ENCODE results near the gene ZCCHC2. TPM values are rescaled to one million over a fixed set of nuclear protein-coding genes. Genes with fewer than 3 reads are reported as not detected.

Gene ZCCHC2
- total and polyA plus RNA-seq, 7 donors, result 4.4 to 23.5 (median 14.4) TPM

- intact Hi-C loops (cut with DNase I), result loop anchor here (2.0 to 5.0 kb wide), 2 partner anchors 125 to 396 kb away; no protein-coding TSS in a partner anchor
- TF ChIP-seq POLR2A (IDR thresholded peaks at IDR 0.05), result no peak
- no peak for TF ChIP-seq POLR2AphosphoS5 (IDR thresholded peaks at IDR 0.05)
- TF ChIP-seq EP300 (IDR thresholded peaks at IDR 0.05), result no peak
- no peak for TF ChIP-seq CTCF (IDR thresholded peaks at IDR 0.05)
- WGBS, 2 donors, result 94 to 95% methylated on average over 19 of the region's 19 CpGs
- no peak for DNase-seq
- H3K4me3 ChIP-seq, result no peak overlapping the region
- no peaks in the 10 kb centered on the region for H3K9me3 ChIP-seq
- no peaks in the 10 kb centered on the region for H3K27me3 ChIP-seq
- no peak overlapping the region for H3K27ac ChIP-seq
- H3K4me1 ChIP-seq, result peaks cover 0 to 21% (median 10%) of the 10 kb centered on the region in 4 donors
- peaks cover 0 to 4% (median 0%) of the 10 kb centered on the region in 4 donors for H3K36me3 ChIP-seq
Observed at GRCh38 chr18:62586781-62587487, 64.1 kb downstream of the ZCCHC2 start.

GRCh38 chr18:62587689-62588088 lies 64.9 kb downstream of the ZCCHC2 start:
- Histone ChIP-seq H3K27ac (no peak overlapping the region), H3K9me3 (no peaks in the 10 kb centered on the region), H3K36me3 (peaks cover 0 to 4% (median 0%) of the 10 kb centered on the region in 4 donors), H3K4me3 (no peak overlapping the region), H3K27me3 (no peaks in the 10 kb centered on the region), H3K4me1 (peaks cover 0 to 21% (median 10%) of the 10 kb centered on the region in 4 donors)
- no peak for DNase-seq
- WGBS, 2 donors, result 79 to 89% methylated on average over 9 of the region's 9 CpGs
- intact Hi-C loops (cut with DNase I), result loop anchor here (2.0 to 5.0 kb wide), 2 partner anchors 125 to 395 kb away; no protein-coding TSS in a partner anchor
- TF ChIP-seq POLR2A (IDR thresholded peaks at IDR 0.05) (no peak), CTCF (IDR thresholded peaks at IDR 0.05) (no peak), POLR2AphosphoS5 (IDR thresholded peaks at IDR 0.05) (no peak), EP300 (IDR thresholded peaks at IDR 0.05) (no peak)

- Histone ChIP-seq H3K9me3 (no peaks in the 10 kb centered on the region), H3K27ac (no peak overlapping the region), H3K4me3 (no peak overlapping the region), H3K36me3 (peaks cover 0 to 4% (median 0%) of the 10 kb centered on the region in 4 donors), H3K4me1 (peaks cover 0 to 21% (median 10%) of the 10 kb centered on the region in 4 donors), H3K27me3 (no peaks in the 10 kb centered on the region)
- intact Hi-C loops (cut with DNase I), result loop anchor here (5.0 kb wide), 1 partner anchor 124 kb away; no protein-coding TSS in a partner anchor
- 94 to 96% methylated on average over 3 of the region's 3 CpGs for WGBS, 2 donors
- no peak for TF ChIP-seq CTCF (IDR thresholded peaks at IDR 0.05)
- TF ChIP-seq POLR2A (IDR thresholded peaks at IDR 0.05), result no peak
- no peak for TF ChIP-seq EP300 (IDR thresholded peaks at IDR 0.05)
- no peak for DNase-seq
Observed at GRCh38 chr18:62588217-62588616, 65.4 kb downstream of the ZCCHC2 start.

GRCh38 chr18:62590799-62591590 lies 68.2 kb downstream of the ZCCHC2 start:
- H3K4me3 ChIP-seq, result no peak overlapping the region
- no peaks in the 10 kb centered on the region for H3K9me3 ChIP-seq
- WGBS, 2 donors, result 57 to 66% methylated on average over 15 of the region's 15 CpGs
- intact Hi-C loops (cut with DNase I), result no loop called here
- TF ChIP-seq CTCF (IDR thresholded peaks at IDR 0.05) (no peak), POLR2AphosphoS5 (IDR thresholded peaks at IDR 0.05) (no peak), EP300 (IDR thresholded peaks at IDR 0.05) (no peak), POLR2A (IDR thresholded peaks at IDR 0.05) (no peak)
- no peak overlapping the region for H3K27ac ChIP-seq
- no peaks in the 10 kb centered on the region for H3K36me3 ChIP-seq
- peaks cover 0 to 6% (median 3%) of the 10 kb centered on the region in 4 donors for H3K4me1 ChIP-seq
- H3K27me3 ChIP-seq, result peaks cover 0 to 7% (median 3%) of the 10 kb centered on the region in 3 donors
- no peak for DNase-seq

Data from sigmoid colon (tissue), 7 donors.